Adipocyte (in vitro differentiated cells): Measurements from ENCODE around the gene ADD1.

Source experiments
- DNase-seq: peaks from one replicate; pipeline ENCODE4 v3.0.0-alpha.2; 2015; ENCODE audit warnings: low read depth
- H3K27me3 ChIP-seq: replicated peaks from 2 replicates; pipeline ENCODE4 v1.7.0; 2013; ENCODE audit warnings: mild to moderate bottlenecking, low read length, moderate library complexity; ENCODE audit not compliant: control insufficient read depth, insufficient read depth
- H3K36me3 ChIP-seq: 2 replicates; pipeline ENCODE4 v1.7.0; 2013; ENCODE audit warnings: low read length, mild to moderate bottlenecking, moderate library complexity; ENCODE audit not compliant: control insufficient read depth, insufficient read depth, severe bottlenecking
- H3K4me1 ChIP-seq: 2 replicates; pipeline ENCODE4 v1.7.0; 2013; ENCODE audit warnings: mild to moderate bottlenecking, low read length, moderate library complexity; ENCODE audit not compliant: control insufficient read depth, insufficient read depth
- H3K4me3 ChIP-seq: 2 replicates; pipeline ENCODE4 v1.7.0; 2013; ENCODE audit warnings: mild to moderate bottlenecking, low read length, moderate library complexity
- H3K9ac ChIP-seq: 2 replicates; pipeline ENCODE4 v1.7.0; 2013; ENCODE audit warnings: mild to moderate bottlenecking, low read length, moderate library complexity
- H3K9me3 ChIP-seq: 2 replicates; pipeline ENCODE4 v1.7.0; 2013; ENCODE audit warnings: mild to moderate bottlenecking, low read length, moderate library complexity; ENCODE audit not compliant: control insufficient read depth

ADD1 gene

GRCh38 chr4:2799971-2800690 lies 43.5 kb upstream of the ADD1 start:
- no peak for DNase-seq
- Histone ChIP-seq H3K9ac (peak overlapping the region; percentile 88), H3K4me1 (peaks cover 64% of the 10 kb centered on the region), H3K27me3 (no peaks in the 10 kb centered on the region), H3K36me3 (peaks cover 5% of the 10 kb centered on the region), H3K9me3 (no peaks in the 10 kb centered on the region), H3K4me3 (peak overlapping the region; percentile 60)

- Histone ChIP-seq H3K9ac (peak overlapping the region; percentile 88), H3K27me3 (no peaks in the 10 kb centered on the region), H3K4me3 (peak overlapping the region; percentile 60), H3K9me3 (no peaks in the 10 kb centered on the region), H3K4me1 (peaks cover 66% of the 10 kb centered on the region), H3K36me3 (peaks cover 5% of the 10 kb centered on the region)
- DNase-seq = peak; percentile 78
These were observed 42.7 kb upstream of the ADD1 start for GRCh38 chr4:2800691-2801596.

GRCh38 chr4:2802618-2803531 lies 40.8 kb upstream of the ADD1 start:
- peaks cover 74% of the 10 kb centered on the region for H3K4me1 ChIP-seq
- no peak overlapping the region for H3K4me3 ChIP-seq
- no peak for DNase-seq
- H3K36me3 ChIP-seq = no peaks in the 10 kb centered on the region
- H3K9ac ChIP-seq = no peak overlapping the region
- H3K27me3 ChIP-seq = no peaks in the 10 kb centered on the region
- H3K9me3 ChIP-seq = no peaks in the 10 kb centered on the region

- peak overlapping the region; percentile 45 for H3K9ac ChIP-seq
- H3K4me1 ChIP-seq = peaks cover 74% of the 10 kb centered on the region
- H3K27me3 ChIP-seq = no peaks in the 10 kb centered on the region
- no peaks in the 10 kb centered on the region for H3K36me3 ChIP-seq
- H3K4me3 ChIP-seq = no peak overlapping the region
- DNase-seq = no peak
- no peaks in the 10 kb centered on the region for H3K9me3 ChIP-seq
These were observed 39.8 kb upstream of the ADD1 start for GRCh38 chr4:2803624-2804448.

GRCh38 chr4:2804449-2804972 lies 39.1 kb upstream of the ADD1 start:
- H3K9me3 ChIP-seq = no peaks in the 10 kb centered on the region
- no peak for DNase-seq
- H3K27me3 ChIP-seq = no peaks in the 10 kb centered on the region
- no peak overlapping the region for H3K4me3 ChIP-seq
- H3K36me3 ChIP-seq = no peaks in the 10 kb centered on the region
- peak overlapping the region; percentile 45 for H3K9ac ChIP-seq
- peaks cover 77% of the 10 kb centered on the region for H3K4me1 ChIP-seq

- Histone ChIP-seq H3K27me3 (no peaks in the 10 kb centered on the region), H3K9me3 (no peaks in the 10 kb centered on the region), H3K4me1 (peaks cover 78% of the 10 kb centered on the region), H3K36me3 (no peaks in the 10 kb centered on the region), H3K4me3 (no peak overlapping the region), H3K9ac (peak overlapping the region; percentile 73)
- DNase-seq = no peak
These were observed 38.6 kb upstream of the ADD1 start for GRCh38 chr4:2804973-2805501.

DNA sequence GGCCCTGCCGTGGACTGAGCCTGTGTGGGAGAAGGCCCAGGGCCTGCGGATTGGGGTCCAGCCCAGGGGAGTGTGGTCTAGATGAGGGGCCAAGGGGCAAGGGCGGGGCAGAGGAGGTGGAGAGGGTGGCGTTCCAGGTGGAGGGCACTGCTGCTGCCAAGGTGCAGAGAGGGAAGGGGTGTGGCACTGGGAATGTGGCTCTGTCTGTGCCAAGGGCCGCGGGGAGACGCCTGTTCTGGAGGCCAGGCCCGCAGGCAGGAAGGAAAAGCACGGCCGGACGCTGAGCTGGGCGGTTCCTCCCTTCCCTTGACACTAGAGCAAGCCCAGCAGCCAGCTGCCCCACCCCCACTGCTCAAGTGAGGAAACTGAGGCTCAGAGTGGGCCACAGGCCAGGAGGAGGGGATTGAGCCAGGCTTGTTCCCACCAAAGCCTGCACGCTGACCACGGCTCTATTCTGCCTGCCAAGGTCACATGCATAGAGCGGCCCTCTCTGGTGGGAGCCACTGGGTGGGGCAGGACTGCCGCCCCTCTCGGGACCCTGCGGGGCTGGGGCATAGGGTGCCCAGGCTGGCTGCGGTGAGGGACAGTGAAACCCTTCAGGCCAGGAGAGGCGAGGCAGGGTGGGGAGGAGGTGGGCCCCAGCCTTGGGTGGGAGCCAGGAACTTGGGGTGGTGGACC lies 37.8 kb upstream of the ADD1 start:
- H3K9ac ChIP-seq = peak overlapping the region; percentile 73
- no peaks in the 10 kb centered on the region for H3K9me3 ChIP-seq
- H3K36me3 ChIP-seq = no peaks in the 10 kb centered on the region
- peak overlapping the region; percentile 19 for H3K4me3 ChIP-seq
- no peak for DNase-seq
- H3K27me3 ChIP-seq = no peaks in the 10 kb centered on the region
- H3K4me1 ChIP-seq = peaks cover 69% of the 10 kb centered on the region

DNA sequence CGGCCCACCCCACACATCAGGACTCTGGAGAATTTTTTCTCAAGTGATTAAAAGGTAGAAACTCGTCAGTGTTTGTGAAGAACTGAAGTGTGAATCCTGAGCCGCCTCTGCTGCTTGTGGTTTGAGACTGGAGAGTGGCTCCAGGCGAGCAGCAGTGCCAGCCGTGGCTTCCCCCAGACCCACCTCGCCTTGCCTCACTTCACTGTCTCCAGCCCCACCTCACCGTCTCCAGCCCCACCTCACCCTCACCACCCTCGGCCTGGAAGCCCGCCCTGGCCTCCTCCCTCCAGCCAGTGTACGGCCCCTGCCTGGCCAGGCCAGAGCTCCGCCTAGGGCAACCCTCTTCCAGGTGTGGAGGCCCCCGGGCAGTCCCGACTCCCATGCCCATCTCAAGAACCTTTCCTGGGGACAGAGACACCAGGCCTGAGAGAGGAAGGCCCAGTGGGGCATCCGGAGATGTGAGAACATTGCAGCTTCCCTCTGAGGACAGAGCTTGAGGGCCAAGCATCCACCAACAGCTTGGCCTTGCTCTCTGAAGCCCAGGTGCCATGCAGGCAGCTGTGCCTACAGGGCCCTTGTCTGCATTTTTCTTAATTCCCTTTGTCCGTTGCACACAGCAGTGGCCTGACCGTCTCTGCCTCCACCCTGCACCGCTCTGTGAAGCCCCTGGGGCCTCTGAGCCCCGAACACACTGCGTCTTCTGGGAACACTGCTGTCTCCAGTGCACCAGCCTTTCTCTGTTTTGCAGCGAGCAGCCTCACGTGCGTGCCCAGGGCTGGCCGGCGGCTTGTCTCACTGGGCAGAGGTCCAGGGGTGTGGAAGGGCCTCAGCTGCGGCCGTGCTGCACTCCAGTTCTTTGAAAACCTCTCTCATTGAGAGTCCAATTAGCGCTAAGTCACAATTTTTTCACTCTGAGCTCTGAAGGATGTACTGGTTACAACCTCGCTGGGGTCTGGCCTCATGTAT lies 37.0 kb upstream of the ADD1 start:
- Histone ChIP-seq H3K9me3 (no peaks in the 10 kb centered on the region), H3K27me3 (no peaks in the 10 kb centered on the region), H3K9ac (peak overlapping the region; percentile 73), H3K4me3 (peak overlapping the region; percentile 19), H3K36me3 (no peaks in the 10 kb centered on the region), H3K4me1 (peaks cover 67% of the 10 kb centered on the region)
- peak; percentile 84 for DNase-seq

- no peaks in the 10 kb centered on the region for H3K9me3 ChIP-seq
- peaks cover 67% of the 10 kb centered on the region for H3K4me1 ChIP-seq
- H3K36me3 ChIP-seq = no peaks in the 10 kb centered on the region
- H3K4me3 ChIP-seq = no peak overlapping the region
- H3K27me3 ChIP-seq = no peaks in the 10 kb centered on the region
- no peak for DNase-seq
- peak overlapping the region; percentile 73 for H3K9ac ChIP-seq
These were observed 36.1 kb upstream of the ADD1 start for GRCh38 chr4:2807571-2807970.
